HG03575 (cell line): ENCODE data around the gene PAGR1.
"Not testable (repeated sequence)": the region's sequence is repeated elsewhere in the genome, so short reads cannot be mapped to it uniquely, and the experiment has no call there.

Source experiments
- ATAC-seq: cut with Tn5 transposase; IDR thresholded peaks from one replicate; pipeline ENCODE4 v1.9.1; 2021; ENCODE audit not compliant: unreplicated experiment, insufficient number of reproducible peaks, low FRiP score; ENCODE audit errors: extremely low read depth

Gene PAGR1

GRCh38 chr16:29857133-29857760 lies 41.3 kb downstream of the PAGR1 start:
- ATAC-seq: no peak

DNA sequence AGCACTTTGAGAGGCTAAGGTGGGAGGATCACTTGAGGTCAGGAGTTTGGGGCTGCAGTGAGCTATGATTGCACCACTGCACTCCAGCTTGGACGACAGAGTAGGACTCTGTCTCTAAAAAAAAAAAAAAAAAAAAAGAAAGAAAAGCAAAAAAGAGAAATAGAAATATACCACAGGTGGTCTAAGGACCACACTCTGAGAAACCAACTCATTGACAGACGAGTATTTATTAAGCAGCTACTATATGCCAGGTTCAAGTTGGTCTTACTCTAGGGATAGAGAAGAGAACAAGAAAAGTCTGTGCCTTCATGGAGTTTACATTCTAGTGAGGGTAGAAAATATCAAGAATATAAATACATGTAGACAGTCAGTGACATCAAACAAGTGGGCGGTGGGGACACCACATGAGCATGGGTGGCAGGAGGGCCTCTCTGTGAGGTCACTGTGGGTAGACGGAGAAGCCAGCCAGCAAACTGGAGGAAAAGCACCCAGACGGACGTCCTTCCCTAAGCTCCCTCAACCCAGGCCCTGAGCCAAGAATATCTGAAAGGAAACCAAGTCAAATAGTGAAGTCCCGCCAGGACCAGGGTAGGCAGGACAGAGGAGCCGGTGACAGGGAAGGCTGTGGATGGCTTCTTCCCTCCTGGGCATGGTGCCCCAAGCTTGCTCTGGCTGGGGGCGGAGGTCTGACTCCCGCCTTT lies 42.3 kb downstream of the PAGR1 start:
- no peak for ATAC-seq

DNA sequence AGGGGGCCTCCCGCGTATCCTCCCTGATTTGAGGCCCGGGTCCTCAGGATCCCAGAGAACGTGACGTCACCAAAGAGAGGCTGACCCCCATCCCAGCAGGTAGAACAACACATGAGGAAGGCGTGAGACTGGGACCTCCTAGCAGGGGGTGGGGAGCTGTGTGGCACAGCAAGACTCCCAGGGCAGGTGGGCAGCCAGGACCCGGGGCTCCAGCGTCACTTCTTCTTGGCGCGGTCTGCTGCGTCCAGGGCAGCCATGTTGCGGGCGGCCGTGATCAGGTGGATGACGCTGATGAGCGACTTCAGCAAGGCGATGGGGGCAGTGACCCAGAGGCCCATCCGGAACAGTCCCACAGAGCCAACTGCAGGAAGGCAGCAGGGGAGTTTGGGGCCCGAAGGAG lies 43.0 kb downstream of the PAGR1 start:
- no peak for ATAC-seq

DNA sequence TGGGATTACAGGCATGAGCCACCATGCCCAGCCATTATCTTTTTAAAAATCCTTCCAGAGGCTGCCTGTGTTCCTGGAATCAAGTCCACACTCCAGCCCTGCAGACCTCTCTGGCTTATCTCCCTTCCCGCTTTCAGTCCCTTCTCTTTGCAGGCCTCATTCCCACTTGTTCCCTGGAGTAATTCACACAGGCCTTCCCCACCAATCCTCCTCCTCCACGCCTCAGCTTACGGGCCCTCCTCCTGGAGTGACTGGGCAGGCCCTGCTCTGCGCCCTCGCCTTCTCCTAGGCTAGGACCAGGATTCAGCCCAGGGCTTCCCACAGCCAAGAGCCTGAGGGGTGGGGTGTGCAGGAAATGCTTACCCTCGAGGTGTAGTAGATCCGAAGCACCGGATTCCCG lies 44.3 kb downstream of the PAGR1 start:
- ATAC-seq: no peak

GRCh38 chr16:29862383-29862883 lies 46.5 kb downstream of the PAGR1 start:
- ATAC-seq: no peak

- no peak for ATAC-seq
Observed at GRCh38 chr16:29862884-29863668, 47.1 kb downstream of the PAGR1 start, which contains the start of gene CDIPT. CDIPT (minus strand) TSS chr16:29863226; CDS start chr16:29862857, 369 bp downstream.

DNA sequence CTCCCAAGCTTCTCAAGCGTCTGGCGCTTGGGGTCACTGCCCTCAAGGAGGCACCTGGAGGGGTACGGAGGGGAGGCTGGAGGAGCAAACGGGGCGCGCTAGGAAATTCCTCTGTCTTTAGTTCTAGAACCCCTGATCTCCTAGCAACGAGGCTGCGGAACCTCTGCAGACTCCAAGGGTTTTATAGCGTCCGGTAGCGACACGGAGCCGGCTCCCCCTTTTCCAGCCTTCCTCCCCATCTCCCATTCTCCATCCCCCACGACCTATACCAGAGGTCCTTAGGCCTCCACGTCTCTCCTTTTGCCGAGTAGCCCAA lies 47.7 kb downstream of the PAGR1 start:
- ATAC-seq: no peak

DNA sequence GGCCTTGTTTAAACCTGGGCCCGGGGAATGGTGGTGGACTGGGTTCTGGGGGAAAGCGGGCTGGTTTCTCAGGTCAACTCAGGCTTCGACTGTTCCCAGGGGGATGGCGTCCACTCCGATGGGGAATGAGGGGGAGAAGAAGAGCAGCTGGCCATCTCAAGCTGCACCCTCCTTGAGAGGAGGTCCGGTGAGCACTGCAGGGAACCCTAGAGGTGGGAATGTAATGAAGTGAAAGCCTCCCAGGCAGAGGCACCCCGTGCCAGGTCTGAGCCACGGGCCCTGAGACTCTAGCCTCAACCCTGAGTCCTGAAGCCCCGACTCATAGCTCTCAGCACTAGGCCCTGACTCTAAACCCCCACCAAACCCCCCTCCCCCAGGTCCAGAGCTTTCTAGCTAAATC lies 48.3 kb downstream of the PAGR1 start:
- ATAC-seq: no peak

DNA sequence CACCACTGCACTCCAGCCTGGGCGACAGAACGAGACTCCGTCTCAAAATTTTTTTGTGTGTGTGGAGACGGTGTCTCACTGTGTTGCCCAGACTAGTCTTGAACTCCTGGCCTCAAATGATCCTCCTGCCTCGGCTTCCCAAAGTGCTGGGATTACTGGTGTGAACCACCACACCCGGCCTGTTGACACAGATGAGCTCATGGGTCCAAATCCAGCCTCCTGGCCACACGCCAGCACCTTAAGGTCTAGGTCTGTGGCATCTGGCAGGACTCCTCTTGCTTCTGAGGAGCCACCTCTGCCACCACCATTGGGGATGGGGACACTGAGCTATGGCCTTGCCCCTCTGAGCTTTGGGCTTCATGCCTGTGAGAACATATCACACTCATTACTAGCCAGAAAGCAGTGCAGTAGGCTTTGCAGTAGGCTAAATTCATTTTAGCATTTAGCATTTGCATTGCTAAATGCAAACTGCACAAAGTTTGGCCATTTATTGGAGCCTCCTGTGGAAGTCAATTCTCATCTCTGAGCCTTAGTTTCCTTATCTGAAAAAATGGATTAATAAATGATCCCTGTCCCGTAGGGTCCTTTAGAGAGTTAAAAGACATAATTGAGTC lies 52.6 kb downstream of the PAGR1 start:
- no peak for ATAC-seq

DNA sequence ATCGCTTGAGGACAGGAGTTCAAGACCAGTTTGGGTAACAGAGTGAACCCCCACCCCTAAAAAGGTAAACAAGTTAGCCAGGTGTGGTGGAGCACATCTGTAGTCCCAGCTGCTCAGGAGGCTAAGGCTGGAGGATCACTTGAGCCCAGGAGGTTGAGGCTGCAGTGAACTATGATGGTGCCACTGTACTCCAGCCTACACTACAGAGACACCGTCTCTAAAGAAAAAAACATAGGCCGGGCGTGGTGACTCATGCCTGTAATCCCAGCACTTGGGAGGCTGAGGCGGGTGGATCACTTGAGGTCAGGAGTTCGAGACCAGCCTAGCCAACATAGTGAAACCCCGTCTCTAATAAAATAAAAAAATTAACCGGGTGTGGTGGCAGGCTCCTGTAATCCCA lies 53.1 kb downstream of the PAGR1 start:
- ATAC-seq: not testable (repeated sequence)
